ENCODE results near the gene GRIK2.

Gene GRIK2

GRCh38 chr6:101719521-101719920, 326.0 kb downstream of the GRIK2 start:
- Histone ChIP-seq H3K4me3 (ENCODE audit: low read depth, low read length) (no peak overlapping the region), H3K36me3 (replicated peaks) (no peaks in the 10 kb centered on the region), H3K27ac (no peak overlapping the region), H3K27me3 (replicated peaks) (no peaks in the 10 kb centered on the region)
- in situ Hi-C loops (cut with HindIII; ENCODE audit: low pct_ligation_motif_present, low sequenced_read_pairs): no loop called here
- TF ChIP-seq CTCF (IDR thresholded peaks at IDR 0.05; ENCODE audit: low read depth, low read length, missing control alignments): no peak
- no peak for DNase-seq

GRCh38 chr6:101722471-101722870, 329.0 kb downstream of the GRIK2 start:
- in situ Hi-C loops (cut with HindIII; ENCODE audit: low pct_ligation_motif_present, low sequenced_read_pairs): no loop called here
- TF ChIP-seq CTCF (IDR thresholded peaks at IDR 0.05; ENCODE audit: low read depth, low read length, missing control alignments): no peak
- H3K27ac ChIP-seq: peak overlapping the region; percentile 95
- no peaks in the 10 kb centered on the region for H3K36me3 ChIP-seq (replicated peaks)
- no peak for DNase-seq
- no peak overlapping the region for H3K4me3 ChIP-seq (ENCODE audit: low read depth, low read length)
- no peaks in the 10 kb centered on the region for H3K27me3 ChIP-seq (replicated peaks)

GRCh38 chr6:101722991-101723579, 329.6 kb downstream of the GRIK2 start:
- in situ Hi-C loops (cut with HindIII; ENCODE audit: low pct_ligation_motif_present, low sequenced_read_pairs): no loop called here
- no peaks in the 10 kb centered on the region for H3K36me3 ChIP-seq (replicated peaks)
- peak; percentile 69 for DNase-seq

GRCh38 chr6:101728388-101728787, 334.9 kb downstream of the GRIK2 start:
- H3K4me3 ChIP-seq (ENCODE audit: low read depth, low read length): no peak overlapping the region

More at GRCh38 chr6:101722991-101723579, 329.6 kb downstream of the GRIK2 start:
- H3K27me3 ChIP-seq (replicated peaks): no peaks in the 10 kb centered on the region
- no peak overlapping the region for H3K4me3 ChIP-seq (ENCODE audit: low read depth, low read length)
- no peak for TF ChIP-seq CTCF (IDR thresholded peaks at IDR 0.05; ENCODE audit: low read depth, low read length, missing control alignments)
- peak overlapping the region; percentile 95 for H3K27ac ChIP-seq

GRCh38 chr6:101728956-101729355, 335.4 kb downstream of the GRIK2 start:
- TF ChIP-seq CTCF (IDR thresholded peaks at IDR 0.05; ENCODE audit: low read depth, low read length, missing control alignments): no peak
- H3K36me3 ChIP-seq (replicated peaks): no peaks in the 10 kb centered on the region
- DNase-seq: no peak
- no peak overlapping the region for H3K4me3 ChIP-seq (ENCODE audit: low read depth, low read length)
- in situ Hi-C loops (cut with HindIII; ENCODE audit: low pct_ligation_motif_present, low sequenced_read_pairs): no loop called here
- no peaks in the 10 kb centered on the region for H3K27me3 ChIP-seq (replicated peaks)
- H3K27ac ChIP-seq: no peak overlapping the region

More at GRCh38 chr6:101728388-101728787, 334.9 kb downstream of the GRIK2 start:
- Histone ChIP-seq H3K36me3 (replicated peaks) (no peaks in the 10 kb centered on the region), H3K27me3 (replicated peaks) (no peaks in the 10 kb centered on the region), H3K27ac (no peak overlapping the region)
- in situ Hi-C loops (cut with HindIII; ENCODE audit: low pct_ligation_motif_present, low sequenced_read_pairs): no loop called here
- no peak for DNase-seq
- TF ChIP-seq CTCF (IDR thresholded peaks at IDR 0.05; ENCODE audit: low read depth, low read length, missing control alignments): no peak

- Histone ChIP-seq H3K4me3 (ENCODE audit: low read depth, low read length) (no peak overlapping the region), H3K36me3 (replicated peaks) (no peaks in the 10 kb centered on the region), H3K27ac (no peak overlapping the region), H3K27me3 (replicated peaks) (no peaks in the 10 kb centered on the region)
- in situ Hi-C loops (cut with HindIII; ENCODE audit: low pct_ligation_motif_present, low sequenced_read_pairs): no loop called here
- no peak for DNase-seq
- no peak for TF ChIP-seq CTCF (IDR thresholded peaks at IDR 0.05; ENCODE audit: low read depth, low read length, missing control alignments)
These were observed 337.4 kb downstream of the GRIK2 start for GRCh38 chr6:101730954-101731353.

Measured in brain microvascular endothelial cell (primary cell).